Activated T-cell treated with anti-CD3 and anti-CD28 coated beads, Interleukin-2, amount 50 U/mL, for 48 hours (primary cell): ENCODE measurements around the gene ZNF805.
A peak's percentile ranks its signal among the peaks of the same experiment; 100 is the strongest.
"Not testable (repeated sequence)": the region's sequence is repeated elsewhere in the genome, so short reads cannot be mapped to it uniquely, and the experiment has no call there.

Experiments
- DNase-seq, 2 experiments: peaks; one replicate each; pipeline ENCODE4 v3.0.0-alpha.2; 2020

Gene ZNF805

DNA sequence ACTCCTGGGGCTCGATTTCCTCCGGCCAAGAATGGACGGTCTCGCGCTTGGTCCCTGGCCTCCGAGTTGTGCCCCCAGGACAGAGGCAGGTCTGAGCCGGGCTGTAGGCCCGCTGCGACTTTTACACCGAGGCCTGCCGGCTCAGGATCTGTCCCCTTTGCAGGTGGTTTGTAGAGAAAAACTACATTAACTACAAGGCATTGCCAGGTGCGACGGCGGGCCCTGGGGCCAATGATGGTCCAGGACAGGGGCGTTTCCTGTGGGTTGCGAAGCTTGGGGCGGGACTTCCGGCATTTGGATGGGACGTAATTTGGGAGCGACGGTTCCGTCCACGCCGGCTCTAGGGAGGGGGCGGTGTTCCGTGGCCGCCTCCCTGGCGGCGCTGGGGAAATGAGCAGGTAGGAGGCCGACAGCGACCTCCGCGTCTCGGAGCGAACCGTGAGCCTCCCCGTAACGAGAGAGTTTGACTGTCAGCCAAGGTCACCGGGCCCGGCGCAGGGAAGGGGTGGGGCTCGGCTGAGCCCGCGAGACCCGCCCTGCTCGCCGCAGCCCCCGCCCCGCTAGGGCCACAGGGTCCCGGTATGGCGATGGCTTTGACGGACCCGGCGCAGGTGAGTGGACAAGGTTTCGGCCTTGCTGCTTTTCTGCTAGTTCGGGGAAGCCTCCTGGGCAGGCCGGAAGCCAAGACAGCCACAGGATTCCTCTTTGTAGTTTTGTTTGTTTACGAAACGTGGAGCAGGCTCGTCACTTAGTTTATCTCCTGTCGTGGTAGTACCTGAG is at the start of gene ZNF805:
TSS of gene ZNF805 (plus strand) at position 322 of the 780 bp plus-strand sequence. CDS start at position 582, 260 bp downstream.
- DNase-seq = peak; percentile 94 to 96

- DNase-seq = peak; percentile 90 to 93
These were observed 49.0 kb upstream of the ZNF805 start, which contains the start of gene ZNF264 for GRCh38 chr19:57191141-57192076. TSS of gene ZNF264 (plus strand) at chr19:57191500. CDS start at chr19:57191914, 414 bp downstream.

- no peak for DNase-seq
These were observed 48.4 kb upstream of the ZNF805 start for GRCh38 chr19:57192077-57192420.

GRCh38 chr19:57192993-57193392 is 47.4 kb upstream of the ZNF805 start:
- no peak for DNase-seq

DNA sequence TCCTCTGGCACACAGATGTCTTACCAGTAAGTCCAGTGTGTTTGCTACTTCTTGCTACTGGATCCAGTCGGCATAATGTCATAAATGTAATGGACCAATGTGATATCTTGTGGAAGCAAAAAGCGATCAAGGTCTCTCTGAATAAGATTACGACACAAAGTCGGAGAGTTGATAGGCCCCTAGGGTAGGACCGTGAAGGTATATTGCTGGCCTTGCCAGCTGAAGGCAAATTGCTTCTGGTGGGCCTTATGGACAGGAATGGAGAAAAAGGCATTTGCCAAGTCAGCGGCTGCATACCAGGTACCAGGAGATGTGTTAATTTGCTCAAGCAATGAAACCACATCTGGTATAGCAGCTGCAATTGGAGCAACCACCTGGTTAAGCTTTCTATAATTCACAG is 42.6 kb upstream of the ZNF805 start:
- not testable (repeated sequence) for DNase-seq

- no peak for DNase-seq
These were observed 38.3 kb upstream of the ZNF805 start for GRCh38 chr19:57202160-57202559.

DNA sequence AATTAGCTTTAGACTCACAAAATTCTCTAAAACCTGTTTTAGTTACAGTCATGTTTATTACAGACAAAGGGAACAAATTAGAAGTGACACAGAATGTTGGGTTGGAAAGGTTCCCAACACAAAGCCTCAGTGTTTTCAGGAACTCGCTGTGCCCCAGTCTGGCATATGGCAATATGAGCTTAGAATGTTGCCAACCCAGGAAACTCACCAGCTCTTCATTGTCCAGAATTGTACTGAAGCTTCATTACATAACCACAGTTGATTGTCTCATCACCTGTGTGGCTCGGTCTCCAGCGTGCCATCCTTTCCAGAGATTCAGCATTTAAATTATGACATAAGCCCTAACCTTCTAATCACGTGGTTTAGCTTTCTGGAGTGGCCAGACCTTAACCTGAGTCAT is 30.1 kb upstream of the ZNF805 start:
- DNase-seq = no peak

- DNase-seq = no peak
These were observed 28.3 kb upstream of the ZNF805 start for GRCh38 chr19:57212109-57212508.

DNA sequence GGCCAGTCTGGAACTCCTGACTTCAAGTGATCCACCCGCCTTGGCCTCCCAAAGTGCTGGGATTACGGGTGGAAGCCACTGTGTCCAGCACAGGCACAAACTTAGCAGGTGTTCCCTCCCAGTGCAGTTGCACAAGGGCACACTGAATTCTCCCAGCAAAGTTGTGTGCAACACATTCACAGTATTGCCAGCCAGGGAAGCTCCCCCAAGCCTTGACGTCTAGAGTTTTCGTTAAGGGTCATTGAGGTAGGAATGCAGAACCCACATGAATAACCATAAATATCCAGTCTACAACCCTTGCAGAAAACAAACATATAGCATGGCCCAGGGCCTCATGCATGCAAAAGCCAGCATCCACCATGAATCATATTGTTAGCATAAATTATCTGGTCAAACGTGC is 12.9 kb upstream of the ZNF805 start:
- no peak for DNase-seq

GRCh38 chr19:57231686-57232085 is 8.7 kb upstream of the ZNF805 start:
- DNase-seq = no peak

DNA sequence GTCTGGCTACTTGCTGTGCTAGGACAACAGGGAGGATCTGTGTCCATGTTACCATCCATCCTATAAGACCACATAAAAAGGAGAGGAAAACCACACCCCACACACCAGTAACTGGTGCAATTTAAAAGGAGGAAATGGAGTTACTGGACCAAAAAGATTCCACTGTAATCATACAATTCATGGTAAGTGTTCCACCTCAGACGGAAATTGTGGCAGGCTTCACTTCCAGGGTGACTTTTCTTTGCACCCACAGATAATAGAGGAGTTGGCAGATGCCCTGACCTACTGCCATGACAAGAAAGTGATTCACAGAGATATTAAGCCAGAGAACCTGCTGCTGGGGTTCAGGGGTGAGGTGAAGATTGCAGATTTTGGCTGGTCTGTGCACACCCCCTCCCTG is 7.2 kb upstream of the ZNF805 start:
- DNase-seq = no peak

- no peak for DNase-seq
These were observed 486 bp upstream of the ZNF805 start for GRCh38 chr19:57239982-57240310.

GRCh38 chr19:57241176-57241575 is 744 bp downstream of the ZNF805 start:
- DNase-seq = no peak

GRCh38 chr19:57242821-57243220 is 2.4 kb downstream of the ZNF805 start:
- DNase-seq = no peak

GRCh38 chr19:57244513-57244912 is 4.1 kb downstream of the ZNF805 start:
- no peak for DNase-seq

DNA sequence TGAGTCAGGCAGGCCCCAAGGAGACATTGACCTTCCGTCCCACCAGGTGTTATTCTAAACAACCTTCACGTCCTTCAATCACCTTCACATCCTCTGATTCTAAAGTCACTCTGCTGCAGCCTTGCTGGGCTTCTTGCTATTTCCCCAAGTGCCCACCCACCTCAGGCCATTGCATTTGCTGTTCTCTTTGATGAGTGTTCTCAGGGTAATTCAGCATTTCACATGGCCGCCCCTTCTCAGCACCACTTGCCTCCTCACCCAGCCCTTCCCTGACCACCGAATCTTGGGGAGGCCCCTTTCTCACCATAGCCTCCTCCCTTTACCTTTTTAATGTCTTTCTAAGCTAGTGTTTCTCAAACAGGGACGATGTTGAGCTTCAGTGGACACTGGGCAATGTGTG is 4.6 kb downstream of the ZNF805 start:
- no peak for DNase-seq

- DNase-seq = no peak
These were observed 5.5 kb downstream of the ZNF805 start for GRCh38 chr19:57245959-57246358.

DNA sequence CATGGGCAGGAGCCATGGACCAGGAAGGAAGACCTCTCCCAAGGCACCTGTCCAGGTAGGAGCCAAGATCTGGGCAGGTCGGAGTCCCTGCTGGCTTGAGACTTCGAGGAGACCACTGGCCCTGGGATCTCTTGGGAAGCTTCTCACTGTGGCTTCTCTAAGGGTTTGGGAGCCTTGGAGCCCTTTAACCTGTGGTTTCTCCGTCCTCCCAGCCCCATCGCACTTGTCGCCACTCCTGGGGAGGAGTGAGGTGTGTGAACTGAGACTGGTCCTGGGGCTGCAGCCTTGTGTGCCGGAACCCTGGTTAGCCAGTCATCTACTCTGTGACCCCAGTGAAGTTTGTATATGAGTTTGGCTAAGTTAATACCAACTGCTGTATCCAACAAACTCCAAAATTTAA is 8.2 kb downstream of the ZNF805 start:
- DNase-seq = no peak

DNA sequence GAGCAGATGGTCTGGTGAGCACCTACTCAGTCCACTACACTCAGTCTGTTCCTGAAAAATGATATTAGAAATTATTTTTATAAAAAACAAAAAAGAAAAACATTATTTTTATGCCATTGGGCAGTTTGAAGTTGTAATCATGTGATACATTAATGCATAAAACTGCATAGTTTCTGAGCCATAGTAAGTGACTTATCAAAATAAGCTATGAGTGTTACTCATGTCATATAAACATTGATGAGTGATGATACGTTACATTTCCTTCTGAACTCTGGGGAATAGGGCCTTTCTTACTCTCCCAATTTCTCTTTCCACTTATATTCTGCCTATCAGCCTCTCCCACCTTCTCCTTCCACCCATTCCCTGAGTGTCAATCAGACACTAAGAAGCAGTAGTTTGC is 8.9 kb downstream of the ZNF805 start:
- DNase-seq = no peak

DNA sequence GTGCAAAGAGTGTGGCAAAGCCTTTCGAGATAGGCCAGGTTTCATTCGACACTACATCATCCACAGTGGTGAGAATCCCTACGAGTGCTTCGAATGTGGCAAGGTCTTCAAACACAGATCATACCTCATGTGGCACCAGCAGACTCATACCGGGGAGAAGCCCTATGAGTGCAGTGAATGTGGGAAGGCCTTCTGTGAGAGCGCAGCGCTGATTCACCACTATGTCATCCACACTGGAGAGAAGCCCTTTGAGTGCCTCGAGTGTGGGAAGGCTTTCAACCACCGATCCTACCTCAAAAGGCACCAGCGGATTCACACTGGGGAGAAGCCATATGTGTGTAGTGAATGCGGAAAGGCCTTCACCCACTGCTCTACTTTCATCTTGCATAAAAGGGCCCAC is 13.3 kb downstream of the ZNF805 start:
- peak; percentile 22 to 39 for DNase-seq

GRCh38 chr19:57262044-57262443 is 21.6 kb downstream of the ZNF805 start:
- no peak for DNase-seq

- no peak for DNase-seq
These were observed 22.9 kb downstream of the ZNF805 start for GRCh38 chr19:57263244-57263741.

DNA sequence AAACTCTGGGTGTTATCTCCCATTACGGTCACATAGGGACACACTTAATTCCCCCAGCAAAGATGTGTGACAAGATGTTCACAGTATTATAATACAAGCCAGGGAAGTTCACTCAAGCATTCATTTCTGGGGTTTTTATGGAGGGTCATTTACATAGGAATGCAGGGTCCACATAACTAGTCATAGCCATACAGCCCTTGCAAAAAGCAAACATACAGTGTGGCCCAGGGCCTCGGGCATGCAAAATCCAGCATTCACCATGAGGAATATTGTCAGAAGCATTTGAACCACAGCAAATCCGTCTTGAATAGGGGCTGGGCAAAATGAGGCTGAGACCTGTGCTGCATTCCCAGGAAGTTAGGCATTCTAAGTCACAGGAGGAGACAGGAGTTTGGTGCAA is 26.9 kb downstream of the ZNF805 start:
- no peak for DNase-seq
